Measurements from ENCODE around the gene TACC2. TPM values are rescaled to one million over a fixed set of nuclear protein-coding genes. Genes with fewer than 3 reads are reported as not detected.

The TACC2 gene
- total and polyA plus RNA-seq, 7 donors: 44.0 to 439 (median 313) TPM

DNA sequence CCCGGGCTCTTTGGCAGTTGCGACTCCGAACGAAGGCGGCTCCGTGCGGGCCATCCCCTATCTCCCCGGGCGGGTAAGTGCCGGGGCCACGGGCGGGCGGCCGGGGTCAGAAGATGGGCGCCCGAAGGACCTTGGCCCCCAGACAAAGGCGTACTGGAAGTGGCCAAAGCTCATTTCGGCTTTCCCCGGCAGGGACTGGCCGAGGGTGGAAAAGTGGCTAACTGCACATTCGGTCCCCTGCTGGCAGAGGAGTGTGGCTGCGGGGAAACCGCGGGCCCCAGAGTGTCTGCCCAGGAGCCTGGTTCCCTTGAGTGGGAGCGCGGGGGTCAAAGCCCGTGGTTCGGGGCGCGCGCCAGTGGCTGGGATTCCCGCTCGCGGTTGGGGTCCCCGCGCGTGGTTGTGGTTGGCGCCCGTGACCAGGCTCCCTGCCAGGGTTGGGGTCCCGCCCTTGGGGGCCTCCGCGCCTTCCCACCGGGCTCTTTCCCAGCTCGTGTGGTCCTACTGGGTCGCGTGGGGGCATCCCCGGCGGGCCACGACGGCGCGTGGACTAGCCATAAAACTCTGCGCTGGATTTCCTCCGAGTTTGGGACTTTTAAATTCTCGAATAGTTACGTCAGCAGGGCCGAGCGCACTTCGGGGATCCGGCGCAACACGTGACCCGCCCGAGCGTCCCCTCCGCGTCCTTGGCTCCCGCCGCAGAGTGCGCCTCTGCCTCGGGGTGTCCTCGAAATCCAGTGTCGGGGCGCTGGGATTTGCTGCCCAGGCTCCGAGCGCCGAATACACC, 124.4 kb downstream of the TACC2 start:
- H3K4me3 ChIP-seq: peak overlapping the region; percentile 79
- no peaks in the 10 kb centered on the region for H3K27me3 ChIP-seq (ENCODE audit: insufficient read depth in 3 of 3, low read length in 2 of 3)
- ATAC-seq (peak; percentile 44 to 65 (median 58)), DNase-seq (peak; percentile 73 to 86)
- H3K36me3 ChIP-seq (ENCODE audit: insufficient read depth in 1 of 2, low read depth in 1 of 2): peaks cover 0 to 17% of the 10 kb centered on the region in 2 donors
- H3K4me1 ChIP-seq: peaks cover 69% of the 10 kb centered on the region
- 12 to 24% (median 15%) methylated on average over 73 to 77 of the region's 77 CpGs for WGBS, 3 donors
- intact Hi-C loops (cut with DNase I): loop anchor here (2.0 to 10.0 kb wide), 5 partner anchors 15 to 185 kb away; partner anchors contain the start of genes ATE1 (in 1 of the 2) and NSMCE4A (in 1 of the 2)
- peak overlapping the region; percentile 97 for H3K27ac ChIP-seq
- TF ChIP-seq, protein P1, sequence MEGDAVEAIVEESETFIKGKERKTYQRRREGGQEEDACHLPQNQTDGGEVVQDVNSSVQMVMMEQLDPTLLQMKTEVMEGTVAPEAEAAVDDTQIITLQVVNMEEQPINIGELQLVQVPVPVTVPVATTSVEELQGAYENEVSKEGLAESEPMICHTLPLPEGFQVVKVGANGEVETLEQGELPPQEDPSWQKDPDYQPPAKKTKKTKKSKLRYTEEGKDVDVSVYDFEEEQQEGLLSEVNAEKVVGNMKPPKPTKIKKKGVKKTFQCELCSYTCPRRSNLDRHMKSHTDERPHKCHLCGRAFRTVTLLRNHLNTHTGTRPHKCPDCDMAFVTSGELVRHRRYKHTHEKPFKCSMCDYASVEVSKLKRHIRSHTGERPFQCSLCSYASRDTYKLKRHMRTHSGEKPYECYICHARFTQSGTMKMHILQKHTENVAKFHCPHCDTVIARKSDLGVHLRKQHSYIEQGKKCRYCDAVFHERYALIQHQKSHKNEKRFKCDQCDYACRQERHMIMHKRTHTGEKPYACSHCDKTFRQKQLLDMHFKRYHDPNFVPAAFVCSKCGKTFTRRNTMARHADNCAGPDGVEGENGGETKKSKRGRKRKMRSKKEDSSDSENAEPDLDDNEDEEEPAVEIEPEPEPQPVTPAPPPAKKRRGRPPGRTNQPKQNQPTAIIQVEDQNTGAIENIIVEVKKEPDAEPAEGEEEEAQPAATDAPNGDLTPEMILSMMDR (IDR thresholded peaks at IDR 0.05): peak; percentile 42
- H3K9me3 ChIP-seq: no peaks in the 10 kb centered on the region

DNA sequence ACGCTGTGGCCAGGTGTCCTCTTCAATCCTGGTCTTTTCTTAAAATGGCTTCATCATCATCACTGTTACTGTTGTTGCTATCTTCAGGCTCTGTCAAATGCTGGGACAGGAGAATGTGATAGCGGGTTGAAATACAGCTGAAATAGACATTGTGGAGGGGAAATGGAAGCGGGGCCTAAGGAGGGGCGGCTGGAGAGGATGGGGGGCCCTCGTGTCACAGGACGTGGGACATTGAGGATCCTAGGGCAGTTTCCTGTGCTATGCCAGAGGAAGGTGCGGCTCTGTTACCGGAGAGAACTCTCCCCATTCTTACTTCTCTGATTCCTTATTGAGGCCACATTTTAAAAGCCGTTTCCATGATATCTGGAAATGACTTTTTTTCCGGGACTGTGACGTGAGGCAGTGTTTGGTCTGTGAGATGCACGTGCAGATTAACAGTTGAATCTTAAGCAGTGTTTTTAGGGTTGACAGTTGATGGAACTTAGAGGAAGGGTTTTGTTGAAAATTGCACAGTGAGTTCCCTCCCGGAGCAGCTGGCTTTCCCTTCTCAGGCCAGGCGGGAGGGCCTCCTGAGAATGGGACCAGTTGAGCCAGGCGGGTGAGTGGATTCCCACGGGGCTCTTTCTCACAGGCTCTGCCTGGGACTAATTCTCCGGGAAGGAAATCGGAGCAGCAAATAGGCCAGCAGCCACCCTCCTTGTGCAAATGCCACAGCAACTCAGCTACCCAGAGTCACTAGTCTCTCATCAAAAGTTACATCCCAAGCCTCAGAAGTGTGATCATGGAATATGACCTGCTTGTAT, 125.2 kb downstream of the TACC2 start:
- no peaks in the 10 kb centered on the region for H3K9me3 ChIP-seq
- TF ChIP-seq, protein P1 (IDR thresholded peaks at IDR 0.05): no peak
- H3K4me1 ChIP-seq: peaks cover 76% of the 10 kb centered on the region
- DNase-seq (peak in 1 of 2 donors; percentile 68), ATAC-seq (no peak)
- intact Hi-C loops (cut with DNase I): loop anchor here (2.0 to 10.0 kb wide), 5 partner anchors 15 to 185 kb away; partner anchors contain the start of genes ATE1 (in 1 of the 2) and NSMCE4A (in 1 of the 2)
- peak overlapping the region; percentile 79 for H3K4me3 ChIP-seq
- WGBS, 3 donors: 28 to 43% (median 33%) methylated on average over 18 of the region's 18 CpGs
- H3K27me3 ChIP-seq (ENCODE audit: insufficient read depth in 3 of 3, low read length in 2 of 3): no peaks in the 10 kb centered on the region
- peaks cover 0 to 16% of the 10 kb centered on the region in 2 donors for H3K36me3 ChIP-seq (ENCODE audit: insufficient read depth in 1 of 2, low read depth in 1 of 2)
- peak overlapping the region; percentile 97 for H3K27ac ChIP-seq

GRCh38 chr10:122115874-122116273, 126.9 kb downstream of the TACC2 start:
- intact Hi-C loops (cut with DNase I): loop anchor here in 1 of 2 donors (10.0 kb wide), 1 partner anchor 141 kb away; the partner anchor contains the start of gene NSMCE4A
- H3K4me3 ChIP-seq: no peak overlapping the region
- TF ChIP-seq, protein P1 (IDR thresholded peaks at IDR 0.05): no peak

GRCh38 chr10:122116331-122116730, 127.4 kb downstream of the TACC2 start:
- 19 to 30% (median 24%) methylated on average over 5 of the region's 5 CpGs for whole genome bisulfite sequencing, 3 donors
- Histone ChIP-seq H3K27me3 (ENCODE audit: insufficient read depth in 3 of 3, low read length in 2 of 3) (no peaks in the 10 kb centered on the region), H3K9me3 (no peaks in the 10 kb centered on the region), H3K4me3 (no peak overlapping the region), H3K36me3 (ENCODE audit: insufficient read depth in 1 of 2, low read depth in 1 of 2) (peaks cover 0 to 18% of the 10 kb centered on the region in 2 donors), H3K27ac (peak overlapping the region; percentile 97), H3K4me1 (peaks cover 68% of the 10 kb centered on the region)
- intact Hi-C loops (cut with DNase I): loop anchor here in 1 of 2 donors (10.0 kb wide), 1 partner anchor 142 kb away; the partner anchor contains the start of gene NSMCE4A
- DNase-seq (peak in 1 of 2 donors; percentile 68), ATAC-seq (peak; percentile 27 to 47 (median 46))
- TF ChIP-seq, protein P1 (IDR thresholded peaks at IDR 0.05): no peak

More at GRCh38 chr10:122115874-122116273, 126.9 kb downstream of the TACC2 start:
- ATAC-seq (no peak), DNase-seq (no peak)
- 18 to 52% (median 28%) methylated on average over 4 of the region's 4 CpGs for WGBS, 3 donors
- peaks cover 0 to 14% of the 10 kb centered on the region in 2 donors for H3K36me3 ChIP-seq (ENCODE audit: insufficient read depth in 1 of 2, low read depth in 1 of 2)
- no peaks in the 10 kb centered on the region for H3K27me3 ChIP-seq (ENCODE audit: insufficient read depth in 3 of 3, low read length in 2 of 3)
- H3K4me1 ChIP-seq: peaks cover 72% of the 10 kb centered on the region
- H3K9me3 ChIP-seq: no peaks in the 10 kb centered on the region
- H3K27ac ChIP-seq: peak overlapping the region; percentile 97

Data from psoas muscle (tissue), 8 donors.